ENCODE measurements around the gene RPS19BP1.
"Not testable (repeated sequence)": the region's sequence is repeated elsewhere in the genome, so short reads cannot be mapped to it uniquely, and the experiment has no call there.

The RPS19BP1 gene

GRCh38 chr22:39527481-39527961 is 5.0 kb downstream of the RPS19BP1 start:
- no peak for DNase-seq

GRCh38 chr22:39526736-39527171 is 5.8 kb downstream of the RPS19BP1 start:
- no peak for DNase-seq

- no peak for DNase-seq
Observed at GRCh38 chr22:39525658-39525975, 6.9 kb downstream of the RPS19BP1 start.

- no peak for DNase-seq
Observed at GRCh38 chr22:39524753-39525657, 7.5 kb downstream of the RPS19BP1 start.

GRCh38 chr22:39524089-39524752 is 8.3 kb downstream of the RPS19BP1 start:
- DNase-seq = no peak

GRCh38 chr22:39522567-39523300 is 9.8 kb downstream of the RPS19BP1 start:
- DNase-seq = no peak

GRCh38 chr22:39522091-39522490 is 10.5 kb downstream of the RPS19BP1 start:
- not testable (repeated sequence) for DNase-seq

GRCh38 chr22:39521106-39521885 is 11.3 kb downstream of the RPS19BP1 start:
- not testable (repeated sequence) for DNase-seq

- DNase-seq = peak; percentile 89
Observed at GRCh38 chr22:39520226-39521105, 12.1 kb downstream of the RPS19BP1 start, which contains the start of gene ATF4. Gene ATF4 (plus strand): TSS chr22:39520562. CDS start chr22:39521446, 884 bp downstream.

- peak; percentile 99 for DNase-seq
Observed at GRCh38 chr22:39519681-39520225, 12.8 kb downstream of the RPS19BP1 start.

GRCh38 chr22:39518996-39519680 is 13.4 kb downstream of the RPS19BP1 start:
- DNase-seq = no peak

GRCh38 chr22:39518144-39518786 is 14.3 kb downstream of the RPS19BP1 start:
- no peak for DNase-seq

- DNase-seq = no peak
Observed at GRCh38 chr22:39517470-39517869, 15.1 kb downstream of the RPS19BP1 start.

- DNase-seq = no peak
Observed at GRCh38 chr22:39515266-39516050, 17.1 kb downstream of the RPS19BP1 start.

- peak; percentile 61 for DNase-seq
Observed at GRCh38 chr22:39514373-39514973, 18.1 kb downstream of the RPS19BP1 start.

GRCh38 chr22:39513791-39514190 is 18.8 kb downstream of the RPS19BP1 start:
- DNase-seq = no peak

GRCh38 chr22:39512026-39512425 is 20.5 kb downstream of the RPS19BP1 start:
- no peak for DNase-seq

- DNase-seq = no peak
Observed at GRCh38 chr22:39511226-39511625, 21.3 kb downstream of the RPS19BP1 start.
